ENCODE data around the gene NQO1.

NQO1 gene

GRCh38 chr16:69662901-69663300 is 63.5 kb downstream of the NQO1 start:
- no peak overlapping the region for H3K27ac ChIP-seq (ENCODE audit: low read depth, low read length)
- no peaks in the 10 kb centered on the region for H3K27me3 ChIP-seq (ENCODE audit: low read length)
- H3K4me2 ChIP-seq (ENCODE audit: low read depth, low read length, poor library complexity, severe bottlenecking), result no peak overlapping the region
- no peaks in the 10 kb centered on the region for H4K20me1 ChIP-seq (ENCODE audit: low read depth, low read length)
- no peaks in the 10 kb centered on the region for H3K9me2 ChIP-seq (replicated peaks; ENCODE audit: insufficient read depth, low read length)
- TF ChIP-seq CTCF (IDR thresholded peaks at IDR 0.05; ENCODE audit: insufficient read depth, low read length, poor library complexity, severe bottlenecking) (no peak), EZH2phosphoT487 (conservative IDR thresholded peaks at IDR 0.05; ENCODE audit: low read length) (no peak)
- no peak overlapping the region for H3K4me3 ChIP-seq (ENCODE audit: insufficient read depth, low read length, poor library complexity, severe bottlenecking)
- H2AFZ ChIP-seq (ENCODE audit: low read depth, low read length, severe bottlenecking), result no peak overlapping the region
- no peaks in the 10 kb centered on the region; the same call in 1 of the 2 replicates for H3K36me3 ChIP-seq (ENCODE audit: low read length)
- H3F3A ChIP-seq (ENCODE audit: insufficient read depth), result peaks cover 7% of the 10 kb centered on the region; the same call in 1 of the 2 replicates
- H3K79me2 ChIP-seq (ENCODE audit: insufficient read depth, low read length), result no peaks in the 10 kb centered on the region
- H3K9me3 ChIP-seq (ENCODE audit: insufficient read depth, low read length), result no peaks in the 10 kb centered on the region
- no peak overlapping the region for H3K9ac ChIP-seq (ENCODE audit: low read length)

GRCh38 chr16:69660166-69660565 is 66.2 kb downstream of the NQO1 start:
- H4K20me1 ChIP-seq (ENCODE audit: low read depth, low read length), result no peaks in the 10 kb centered on the region
- H3K27me3 ChIP-seq (ENCODE audit: low read length), result no peaks in the 10 kb centered on the region
- H3K4me3 ChIP-seq (ENCODE audit: insufficient read depth, low read length, poor library complexity, severe bottlenecking), result no peak overlapping the region
- H3F3A ChIP-seq (ENCODE audit: insufficient read depth), result peaks cover 3% of the 10 kb centered on the region; the same call in 1 of the 2 replicates
- H3K79me2 ChIP-seq (ENCODE audit: insufficient read depth, low read length), result no peaks in the 10 kb centered on the region
- H2AFZ ChIP-seq (ENCODE audit: low read depth, low read length, severe bottlenecking), result no peak overlapping the region
- no peak overlapping the region for H3K27ac ChIP-seq (ENCODE audit: low read depth, low read length)
- no peaks in the 10 kb centered on the region for H3K9me3 ChIP-seq (ENCODE audit: insufficient read depth, low read length)
- no peak overlapping the region for H3K9ac ChIP-seq (ENCODE audit: low read length)
- peaks cover 9% of the 10 kb centered on the region; the same call in 1 of the 2 replicates for H3K36me3 ChIP-seq (ENCODE audit: low read length)
- H3K9me2 ChIP-seq (replicated peaks; ENCODE audit: insufficient read depth, low read length), result no peaks in the 10 kb centered on the region
- TF ChIP-seq EZH2phosphoT487 (conservative IDR thresholded peaks at IDR 0.05; ENCODE audit: low read length) (no peak), CTCF (IDR thresholded peaks at IDR 0.05; ENCODE audit: insufficient read depth, low read length, poor library complexity, severe bottlenecking) (no peak)
- H3K4me2 ChIP-seq (ENCODE audit: low read depth, low read length, poor library complexity, severe bottlenecking), result no peak overlapping the region
